GM18519 (cell line): Measurements from ENCODE around the gene TMEM212.
"Not testable (repeated sequence)": the region's sequence is repeated elsewhere in the genome, so short reads cannot be mapped to it uniquely, and the experiment has no call there.

Experiments
- ATAC-seq: cut with Tn5 transposase; IDR thresholded peaks from one replicate; pipeline ENCODE4 v1.9.1; 2021; ENCODE audit warnings: mild to moderate bottlenecking, moderate library complexity; ENCODE audit not compliant: unreplicated experiment, low FRiP score

Gene TMEM212

DNA sequence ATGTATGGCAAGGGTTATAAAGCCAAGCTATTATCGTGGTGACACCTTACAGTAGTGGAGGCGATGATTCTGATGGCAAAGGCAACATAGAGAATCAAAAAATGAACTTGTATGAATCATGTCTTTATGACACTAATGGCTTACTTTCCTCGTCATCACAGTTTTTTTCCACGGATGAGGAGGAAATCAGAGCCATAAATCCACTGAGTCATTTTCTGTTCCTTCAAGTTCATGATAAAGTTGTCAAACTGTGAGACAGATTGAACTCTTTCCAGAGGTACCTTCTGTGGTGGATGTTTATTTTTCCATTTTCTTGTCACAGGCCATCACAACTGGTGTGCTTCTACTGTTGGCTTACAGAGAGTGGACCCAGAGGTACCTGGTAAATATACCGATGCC, 8.5 kb downstream of the TMEM212 start:
- ATAC-seq = no peak

GRCh38 chr3:171854649-171855305, 11.6 kb downstream of the TMEM212 start:
- no peak for ATAC-seq

- ATAC-seq = not testable (repeated sequence)
Measured at GRCh38 chr3:171858770-171859169, 15.6 kb downstream of the TMEM212 start.

DNA sequence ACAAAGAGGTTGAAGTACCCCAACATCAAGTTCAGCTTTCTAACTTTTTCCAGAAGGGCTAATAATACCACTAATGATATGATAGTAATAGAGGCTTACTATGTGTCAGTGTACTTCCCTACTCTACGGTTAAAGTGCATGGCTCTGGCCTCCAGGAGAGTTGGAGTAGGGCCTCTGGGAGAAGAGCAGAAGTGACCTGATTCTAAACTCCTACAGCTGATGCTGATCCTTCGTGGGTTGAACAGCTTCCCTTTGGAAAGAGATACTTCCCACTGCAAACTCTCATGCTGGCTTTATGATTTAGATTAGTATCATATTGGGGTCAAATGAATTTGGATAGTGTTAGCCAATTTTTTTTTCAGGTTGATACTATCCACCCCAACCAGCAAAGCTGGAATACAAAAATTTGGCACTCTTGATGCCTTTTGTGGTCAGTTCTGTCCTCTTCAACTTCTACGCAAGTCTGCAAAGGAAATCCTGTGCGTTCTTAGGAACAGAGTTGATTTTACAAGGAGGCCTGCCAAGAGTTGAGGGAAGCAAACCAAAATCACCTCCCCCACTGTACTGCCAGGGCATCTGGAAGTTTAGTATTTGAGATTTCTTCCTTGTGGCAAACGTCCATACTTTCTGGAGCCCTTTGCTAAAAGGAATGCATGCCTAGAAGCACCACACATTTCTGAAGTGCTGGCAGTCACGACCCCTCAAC, 17.8 kb downstream of the TMEM212 start:
- no peak for ATAC-seq

DNA sequence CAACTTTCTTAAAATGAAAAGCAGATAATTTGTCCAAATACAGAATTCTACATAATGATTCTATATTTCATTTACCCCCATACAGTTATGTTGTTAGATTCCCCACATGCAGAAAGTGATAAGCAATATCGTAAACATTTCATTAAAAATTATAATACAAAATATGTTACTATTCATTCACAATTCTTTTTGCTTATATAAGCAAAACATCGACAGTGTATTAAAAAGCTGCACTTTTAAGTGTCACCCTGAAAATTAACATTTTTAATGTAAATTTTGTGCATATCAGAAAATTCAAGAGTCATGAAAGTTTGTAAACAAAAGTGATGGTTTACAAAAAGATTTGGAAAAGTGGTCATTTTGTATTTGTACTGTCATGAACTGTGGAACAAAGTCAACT, 19.2 kb downstream of the TMEM212 start:
- ATAC-seq = no peak

GRCh38 chr3:171862993-171863521, 19.9 kb downstream of the TMEM212 start:
- ATAC-seq = no peak

GRCh38 chr3:171863920-171864319, 20.8 kb downstream of the TMEM212 start:
- no peak for ATAC-seq

- ATAC-seq = no peak
Measured at GRCh38 chr3:171865191-171865865, 22.2 kb downstream of the TMEM212 start.

- ATAC-seq = no peak
Measured at GRCh38 chr3:171867981-171868380, 24.8 kb downstream of the TMEM212 start.

DNA sequence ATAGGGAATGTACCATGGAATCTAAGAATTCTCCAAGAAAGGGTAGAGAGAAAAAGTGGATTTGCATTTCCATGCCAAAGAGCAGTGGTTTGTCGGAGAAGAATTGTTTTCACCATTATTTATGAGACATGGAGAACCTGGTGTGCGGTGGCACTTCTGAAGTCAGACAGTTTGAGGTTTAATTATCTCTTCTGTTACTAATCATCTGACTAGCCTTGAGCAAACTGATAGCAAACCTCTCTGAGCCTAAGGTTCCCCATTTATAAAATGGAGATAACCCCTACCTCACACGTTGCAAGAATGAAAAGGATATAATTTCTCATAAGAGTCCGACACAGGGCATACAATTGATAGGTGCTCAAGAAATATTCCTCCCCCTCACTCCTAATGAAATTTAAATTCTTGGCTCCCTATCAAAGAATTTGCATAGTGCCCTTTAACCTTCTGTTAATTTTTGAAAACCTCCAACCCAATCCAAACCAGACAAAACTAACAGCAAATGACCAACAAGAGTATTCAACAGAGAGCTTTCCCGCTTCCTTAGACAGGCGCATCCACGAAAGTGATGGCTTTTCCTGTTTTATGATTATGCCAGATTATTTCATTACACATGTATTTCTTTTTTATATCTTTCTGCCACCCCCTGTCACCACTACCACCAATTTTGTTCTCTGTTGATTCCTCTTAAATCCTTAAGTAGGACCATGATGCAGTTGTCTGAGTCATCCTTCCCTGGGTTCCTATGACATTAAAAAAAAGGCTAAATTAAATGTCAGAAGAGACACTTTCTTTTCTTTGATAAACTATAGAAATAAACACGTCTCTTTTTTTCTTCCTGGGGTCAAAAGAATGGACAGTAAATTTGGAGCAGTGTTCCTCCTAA, 28.5 kb downstream of the TMEM212 start:
- no peak for ATAC-seq

DNA sequence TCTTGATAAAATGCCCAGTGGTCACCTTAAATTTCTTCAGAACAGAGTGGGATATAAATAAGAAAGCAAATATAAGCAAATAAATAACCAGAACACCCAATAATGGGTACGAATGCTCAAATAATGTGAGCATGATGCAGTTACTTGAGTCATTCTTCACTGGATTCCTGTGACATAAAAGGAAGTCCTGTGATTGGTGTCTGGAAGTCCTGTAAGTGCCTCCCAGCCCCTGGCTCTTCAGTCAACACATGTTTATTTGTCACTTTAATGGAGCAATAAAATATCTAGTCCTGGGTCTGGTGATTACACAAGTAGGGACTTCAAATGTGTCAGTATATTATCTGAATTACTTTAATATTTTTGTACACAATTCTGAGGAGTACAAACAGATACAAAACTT, 30.4 kb downstream of the TMEM212 start:
- ATAC-seq = no peak

DNA sequence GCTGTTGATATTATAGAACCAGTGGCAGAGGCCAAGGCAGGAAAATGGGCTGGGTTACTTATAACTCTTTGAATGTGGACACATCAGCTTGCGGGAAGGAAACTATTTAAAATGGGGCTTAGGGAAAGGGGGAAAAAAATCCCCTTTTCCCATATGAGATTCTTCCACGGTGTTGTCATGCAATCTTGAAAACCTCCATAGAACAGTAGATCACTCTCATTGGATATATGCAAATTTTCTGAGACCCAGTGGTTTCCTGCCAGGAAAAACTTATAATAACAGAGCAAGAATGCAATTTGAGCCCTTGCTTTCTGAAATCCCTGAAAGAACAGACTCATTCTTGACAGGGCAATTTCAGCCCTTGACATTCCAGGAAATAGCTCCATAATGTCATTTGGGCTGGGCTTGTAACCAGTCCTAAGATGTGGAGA, 31.1 kb downstream of the TMEM212 start:
- ATAC-seq = no peak

- no peak for ATAC-seq
Measured at GRCh38 chr3:171874879-171875278, 31.7 kb downstream of the TMEM212 start.

- no peak for ATAC-seq
Measured at GRCh38 chr3:171875923-171876412, 32.8 kb downstream of the TMEM212 start.

DNA sequence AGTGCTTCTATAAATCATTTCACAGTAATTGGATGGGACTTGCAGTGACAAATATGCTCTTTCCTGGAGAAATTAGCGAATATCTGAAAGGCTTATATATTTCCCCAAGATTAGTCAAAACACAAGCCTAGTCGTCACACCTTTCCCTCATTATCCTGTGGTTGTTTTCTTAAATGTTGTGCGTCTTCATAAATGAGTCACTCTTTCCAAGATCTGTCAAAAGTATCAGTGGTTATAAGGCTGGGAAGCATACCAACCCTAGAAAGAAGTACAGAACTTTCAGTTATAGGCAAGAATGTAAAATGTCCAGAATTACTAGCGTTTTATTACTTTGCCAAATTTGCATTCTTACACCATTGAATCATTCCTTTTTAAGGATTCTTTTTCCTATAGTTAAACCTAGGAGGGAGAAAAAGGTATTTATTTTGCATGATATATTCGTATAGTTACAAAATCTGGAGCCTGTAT, 33.6 kb downstream of the TMEM212 start:
- no peak for ATAC-seq

GRCh38 chr3:171878461-171879225, 35.5 kb downstream of the TMEM212 start:
- no peak for ATAC-seq

DNA sequence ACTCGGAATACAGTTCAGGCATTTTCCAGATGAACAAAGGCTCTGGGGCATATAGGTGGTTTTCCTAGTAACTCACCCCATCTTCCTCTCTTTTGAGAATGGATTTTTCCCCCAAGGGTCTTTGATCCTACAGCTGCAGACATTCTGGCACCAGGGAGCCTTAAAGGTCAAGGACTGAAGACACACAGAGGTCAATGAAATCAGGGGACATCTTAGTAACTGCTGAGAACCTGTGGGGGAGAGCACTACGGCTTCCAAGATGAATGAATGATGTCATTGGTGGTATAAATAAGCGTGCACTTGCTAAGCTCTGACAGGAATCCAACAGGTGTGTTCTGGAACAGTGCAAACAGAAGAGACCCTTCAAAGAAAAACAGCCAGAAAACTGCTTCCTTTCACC, 36.3 kb downstream of the TMEM212 start:
- no peak for ATAC-seq

DNA sequence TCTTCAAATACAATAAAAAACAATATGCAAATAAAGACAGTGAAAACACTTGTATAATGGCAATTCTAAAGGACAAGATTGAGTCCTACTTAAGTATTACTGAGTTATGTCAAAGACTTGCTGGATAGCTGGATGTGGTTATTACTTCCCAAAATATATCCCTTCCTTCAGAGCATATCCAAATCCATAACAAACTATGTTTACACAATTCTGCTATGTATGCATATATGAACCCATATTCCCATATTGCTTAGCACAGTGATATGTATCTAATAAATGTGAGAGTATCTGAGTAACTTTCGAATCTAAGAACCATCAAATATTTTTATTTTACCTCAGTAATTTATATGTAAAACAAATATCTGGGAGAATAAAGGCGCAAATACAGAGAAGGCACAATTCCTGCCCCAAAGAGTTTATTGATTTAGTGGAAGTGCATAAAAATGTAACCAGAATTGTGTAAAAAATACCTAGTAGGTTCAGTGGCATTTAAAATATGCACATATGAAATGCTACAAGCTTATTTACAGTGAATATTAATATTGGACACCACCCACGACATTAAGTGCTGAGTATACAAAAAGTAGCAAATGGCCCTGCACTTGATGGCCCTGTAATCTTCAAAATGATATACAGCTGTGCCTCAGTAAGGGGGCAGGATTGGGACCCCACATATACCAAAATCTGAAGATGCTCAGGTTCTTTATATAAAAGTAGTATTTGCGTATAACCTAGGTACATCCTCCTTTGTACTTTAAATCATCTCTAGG, 37.1 kb downstream of the TMEM212 start:
- no peak for ATAC-seq

DNA sequence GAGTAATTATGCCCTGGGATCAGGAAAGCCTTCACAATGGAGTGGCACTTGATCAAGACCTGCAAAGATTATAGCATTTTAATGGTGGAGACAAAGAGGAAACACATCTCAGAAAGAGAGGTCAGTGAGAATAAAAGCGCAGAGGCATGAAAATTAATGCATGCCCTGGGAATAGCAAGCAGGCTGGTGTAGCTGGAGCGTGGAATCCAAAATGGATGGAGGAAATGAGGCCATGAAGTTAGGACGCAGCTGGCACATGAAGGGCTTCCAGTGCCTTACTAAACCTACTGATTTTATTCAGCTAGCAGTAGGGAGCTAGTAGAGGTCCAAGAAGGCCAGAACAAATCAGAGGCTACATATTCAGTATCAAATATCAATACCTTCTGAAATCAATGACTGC, 38.1 kb downstream of the TMEM212 start:
- no peak for ATAC-seq
